ENCODE measurements around the gene HMCN1.
"Not testable (repeated sequence)": the region's sequence is repeated elsewhere in the genome, so short reads cannot be mapped to it uniquely, and the experiment has no call there.

The HMCN1 gene

DNA sequence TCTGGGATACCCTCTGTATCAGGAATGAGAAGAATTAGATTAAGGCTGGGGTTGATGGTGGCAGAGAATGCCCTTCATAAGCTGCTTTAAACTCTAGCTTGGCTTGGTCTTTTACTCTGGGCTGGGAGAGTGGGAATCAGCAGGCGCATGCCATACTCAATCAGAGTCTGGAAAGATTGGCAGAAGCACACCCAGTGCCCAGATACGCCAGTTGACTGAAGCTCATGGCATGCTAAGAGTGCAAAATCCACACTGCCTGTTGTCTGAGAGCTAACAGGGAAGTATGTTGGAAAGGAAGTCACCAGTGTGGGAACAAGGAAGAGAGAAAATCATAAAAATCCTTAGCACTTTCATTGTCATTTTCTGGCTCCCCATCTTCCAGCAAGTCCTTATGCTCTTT lies 53.0 kb downstream of the HMCN1 start:
- Histone ChIP-seq H3K9me3 (ENCODE audit: insufficient read depth, low read length) (peaks cover 18% of the 10 kb centered on the region; the same call in 1 of the 2 replicates), H3K27me3 (ENCODE audit: insufficient read depth, insufficient read length) (no peaks in the 10 kb centered on the region), H3K36me3 (ENCODE audit: insufficient read depth, insufficient read length, low read length) (no peaks in the 10 kb centered on the region), H3K9ac (ENCODE audit: insufficient read length, low read depth) (no peak overlapping the region), H3K4me1 (ENCODE audit: insufficient read depth, insufficient read length) (no peaks in the 10 kb centered on the region), H3K4me3 (ENCODE audit: insufficient read length, low read depth) (no peak overlapping the region)
- TF ChIP-seq ZNF274 (IDR thresholded peaks at IDR 0.05; ENCODE audit: low read depth, low read length) (no peak), YY1 (IDR thresholded peaks at IDR 0.05; ENCODE audit: insufficient read depth, insufficient read length) (no peak), SUZ12 (IDR thresholded peaks at IDR 0.05; ENCODE audit: extremely low read depth, insufficient read depth, insufficient read length) (no peak)
- DNase-seq (ENCODE audit: low read depth, low spot score), result no peak

DNA sequence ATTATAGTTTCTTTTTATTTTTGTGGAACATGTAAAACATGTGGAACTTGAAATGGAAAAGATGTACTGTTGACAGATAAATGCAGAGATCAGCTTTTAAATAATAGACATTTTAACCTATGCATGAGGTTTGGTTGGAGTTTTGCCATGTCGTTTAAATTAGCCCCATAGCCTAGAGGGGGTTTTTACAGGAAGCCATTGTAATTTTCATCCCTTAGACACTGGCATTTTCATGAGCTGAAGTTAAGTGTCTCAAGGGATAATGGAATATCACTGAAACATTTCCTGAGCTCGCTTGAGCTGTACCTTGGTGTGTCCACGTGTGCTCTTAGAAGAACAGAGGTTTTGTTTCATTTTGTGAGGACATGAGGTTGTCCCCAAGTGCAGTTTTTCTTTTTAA lies 54.2 kb downstream of the HMCN1 start:
- Histone ChIP-seq H3K36me3 (ENCODE audit: insufficient read depth, insufficient read length, low read length) (no peaks in the 10 kb centered on the region), H3K27me3 (ENCODE audit: insufficient read depth, insufficient read length) (no peaks in the 10 kb centered on the region), H3K9me3 (ENCODE audit: insufficient read depth, low read length) (peaks cover 14% of the 10 kb centered on the region; the same call in 1 of the 2 replicates), H3K4me1 (ENCODE audit: insufficient read depth, insufficient read length) (no peaks in the 10 kb centered on the region), H3K4me3 (ENCODE audit: insufficient read length, low read depth) (no peak overlapping the region), H3K9ac (ENCODE audit: insufficient read length, low read depth) (no peak overlapping the region)
- no peak for DNase-seq (ENCODE audit: low read depth, low spot score)
- no peak for TF ChIP-seq ZNF274 (IDR thresholded peaks at IDR 0.05; ENCODE audit: low read depth, low read length)
- TF ChIP-seq SUZ12 (IDR thresholded peaks at IDR 0.05; ENCODE audit: extremely low read depth, insufficient read depth, insufficient read length), result no peak
- TF ChIP-seq YY1 (IDR thresholded peaks at IDR 0.05; ENCODE audit: insufficient read depth, insufficient read length), result no peak

DNA sequence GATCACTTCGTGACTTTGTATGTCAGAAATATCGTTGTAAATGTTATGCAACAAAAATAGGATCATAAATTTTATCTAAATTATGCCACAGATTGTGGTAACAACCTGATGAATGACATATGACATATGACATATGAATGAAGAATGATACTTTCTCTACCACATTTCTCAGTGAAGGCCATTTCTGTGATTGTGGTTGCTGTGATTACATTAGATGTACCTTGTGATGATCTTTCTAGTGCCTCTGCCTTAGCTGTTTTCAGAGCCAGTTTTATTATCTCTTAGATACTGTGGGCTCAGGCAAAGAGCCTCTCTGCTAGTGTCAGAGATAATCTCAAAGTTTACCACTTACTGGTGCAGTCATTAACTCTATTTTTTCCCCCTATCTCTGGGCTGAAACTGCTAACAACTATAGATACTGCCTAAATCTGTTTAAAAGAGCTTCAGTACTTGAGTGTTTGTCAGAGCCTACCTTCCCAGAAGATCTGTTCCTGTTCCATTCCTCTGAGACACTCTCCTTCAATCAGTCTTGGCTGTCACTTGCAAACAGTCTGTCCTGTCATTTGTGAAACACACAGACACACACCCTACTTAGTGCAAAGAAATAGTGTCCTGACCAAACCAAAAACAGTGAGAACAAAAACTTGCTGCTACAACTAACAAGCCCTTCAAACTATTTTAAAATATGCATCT lies 55.5 kb downstream of the HMCN1 start:
- H3K9ac ChIP-seq (ENCODE audit: insufficient read length, low read depth), result no peak overlapping the region
- peaks cover 2% of the 10 kb centered on the region; the same call in 1 of the 2 replicates for H3K9me3 ChIP-seq (ENCODE audit: insufficient read depth, low read length)
- no peaks in the 10 kb centered on the region for H3K27me3 ChIP-seq (ENCODE audit: insufficient read depth, insufficient read length)
- H3K4me1 ChIP-seq (ENCODE audit: insufficient read depth, insufficient read length), result no peaks in the 10 kb centered on the region
- TF ChIP-seq ZNF274 (IDR thresholded peaks at IDR 0.05; ENCODE audit: low read depth, low read length) (no peak), SUZ12 (IDR thresholded peaks at IDR 0.05; ENCODE audit: extremely low read depth, insufficient read depth, insufficient read length) (no peak), YY1 (IDR thresholded peaks at IDR 0.05; ENCODE audit: insufficient read depth, insufficient read length) (no peak)
- no peak overlapping the region for H3K4me3 ChIP-seq (ENCODE audit: insufficient read length, low read depth)
- no peaks in the 10 kb centered on the region for H3K36me3 ChIP-seq (ENCODE audit: insufficient read depth, insufficient read length, low read length)
- DNase-seq (ENCODE audit: low read depth, low spot score), result no peak

DNA sequence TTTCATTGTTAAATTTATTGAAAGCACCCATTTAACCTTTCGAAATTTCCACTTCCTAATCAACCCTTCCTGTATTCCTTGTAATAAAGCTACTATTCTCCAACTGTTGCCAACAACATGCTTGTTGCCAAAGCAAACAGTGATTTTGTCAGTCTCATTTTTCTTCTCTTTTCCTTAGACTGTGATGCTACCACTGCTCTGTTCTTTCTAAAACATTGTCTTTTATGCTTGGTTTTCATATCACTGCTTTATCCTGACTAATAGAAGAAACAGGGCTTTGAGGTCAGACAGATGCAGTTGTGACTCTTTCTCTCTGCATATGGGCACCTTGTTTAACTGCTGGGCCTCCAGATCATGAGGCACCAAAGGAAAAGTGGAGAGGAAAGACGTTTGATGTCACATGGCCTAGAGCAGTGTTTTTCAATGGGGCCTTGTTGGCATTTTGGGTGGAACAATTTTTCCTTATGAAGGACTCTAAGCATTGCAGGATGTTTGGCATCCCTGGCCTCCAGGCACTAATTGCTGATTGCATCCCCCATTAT lies 56.1 kb downstream of the HMCN1 start:
- H3K4me1 ChIP-seq (ENCODE audit: insufficient read depth, insufficient read length), result no peaks in the 10 kb centered on the region
- H3K9me3 ChIP-seq (ENCODE audit: insufficient read depth, low read length), result no peaks in the 10 kb centered on the region
- no peak overlapping the region for H3K9ac ChIP-seq (ENCODE audit: insufficient read length, low read depth)
- H3K27me3 ChIP-seq (ENCODE audit: insufficient read depth, insufficient read length), result no peaks in the 10 kb centered on the region
- no peak for DNase-seq (ENCODE audit: low read depth, low spot score)
- H3K4me3 ChIP-seq (ENCODE audit: insufficient read length, low read depth), result no peak overlapping the region
- TF ChIP-seq ZNF274 (IDR thresholded peaks at IDR 0.05; ENCODE audit: low read depth, low read length) (no peak), YY1 (IDR thresholded peaks at IDR 0.05; ENCODE audit: insufficient read depth, insufficient read length) (no peak), SUZ12 (IDR thresholded peaks at IDR 0.05; ENCODE audit: extremely low read depth, insufficient read depth, insufficient read length) (no peak)
- H3K36me3 ChIP-seq (ENCODE audit: insufficient read depth, insufficient read length, low read length), result no peaks in the 10 kb centered on the region

DNA sequence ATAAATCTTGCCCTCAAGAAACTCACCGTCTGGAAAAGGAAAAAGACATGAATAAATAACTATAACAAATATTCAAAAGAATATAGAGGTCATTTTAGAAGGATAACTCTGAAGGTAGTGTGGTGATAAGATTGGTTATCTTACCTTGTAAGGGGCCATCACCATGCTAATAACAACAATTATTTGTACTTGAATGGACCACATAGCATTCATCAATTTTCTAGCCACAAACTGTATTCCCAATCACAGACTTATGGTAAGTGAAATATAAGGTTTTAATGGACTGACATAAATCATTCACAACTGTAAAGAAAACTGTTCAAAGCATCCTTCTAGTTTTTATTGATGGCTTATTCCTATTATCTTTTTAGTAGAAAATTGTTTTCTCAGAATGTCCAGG lies 57.8 kb downstream of the HMCN1 start:
- H3K27me3 ChIP-seq (ENCODE audit: insufficient read depth, insufficient read length), result no peaks in the 10 kb centered on the region
- DNase-seq (ENCODE audit: low read depth, low spot score), result no peak
- TF ChIP-seq SUZ12 (IDR thresholded peaks at IDR 0.05; ENCODE audit: extremely low read depth, insufficient read depth, insufficient read length) (no peak), ZNF274 (IDR thresholded peaks at IDR 0.05; ENCODE audit: low read depth, low read length) (no peak), YY1 (IDR thresholded peaks at IDR 0.05; ENCODE audit: insufficient read depth, insufficient read length) (no peak)
- no peak overlapping the region for H3K4me3 ChIP-seq (ENCODE audit: insufficient read length, low read depth)
- H3K9me3 ChIP-seq (ENCODE audit: insufficient read depth, low read length), result no peaks in the 10 kb centered on the region
- no peaks in the 10 kb centered on the region for H3K4me1 ChIP-seq (ENCODE audit: insufficient read depth, insufficient read length)
- H3K36me3 ChIP-seq (ENCODE audit: insufficient read depth, insufficient read length, low read length), result no peaks in the 10 kb centered on the region
- no peak overlapping the region for H3K9ac ChIP-seq (ENCODE audit: insufficient read length, low read depth)

DNA sequence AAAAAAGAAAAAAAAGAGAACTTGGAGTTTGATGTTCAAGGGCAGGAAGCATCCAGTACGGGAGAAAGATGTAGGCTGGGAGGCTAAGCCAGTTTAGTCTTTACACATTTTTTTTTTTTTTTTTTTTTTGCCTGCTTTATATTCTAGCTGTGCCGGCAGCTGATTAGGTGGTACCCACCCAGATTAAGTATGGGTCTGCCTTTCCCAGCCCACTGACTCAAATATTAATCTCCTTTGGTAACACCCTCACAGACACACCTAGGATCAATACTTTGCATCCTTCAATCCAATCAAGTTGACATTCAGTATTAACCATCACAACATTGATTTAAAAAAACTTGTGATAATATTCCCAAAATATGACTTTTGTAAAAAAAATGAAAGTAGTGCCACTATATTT lies 60.3 kb downstream of the HMCN1 start:
- H3K9ac ChIP-seq (ENCODE audit: insufficient read length, low read depth); DNase-seq (ENCODE audit: low read depth, low spot score); H3K4me1 ChIP-seq (ENCODE audit: insufficient read depth, insufficient read length); H3K4me3 ChIP-seq (ENCODE audit: insufficient read length, low read depth); H3K27me3 ChIP-seq (ENCODE audit: insufficient read depth, insufficient read length); H3K36me3 ChIP-seq (ENCODE audit: insufficient read depth, insufficient read length, low read length): not testable (repeated sequence)
- peaks cover 11% of the 10 kb centered on the region; the same call in 1 of the 2 replicates for H3K9me3 ChIP-seq (ENCODE audit: insufficient read depth, low read length)

DNA sequence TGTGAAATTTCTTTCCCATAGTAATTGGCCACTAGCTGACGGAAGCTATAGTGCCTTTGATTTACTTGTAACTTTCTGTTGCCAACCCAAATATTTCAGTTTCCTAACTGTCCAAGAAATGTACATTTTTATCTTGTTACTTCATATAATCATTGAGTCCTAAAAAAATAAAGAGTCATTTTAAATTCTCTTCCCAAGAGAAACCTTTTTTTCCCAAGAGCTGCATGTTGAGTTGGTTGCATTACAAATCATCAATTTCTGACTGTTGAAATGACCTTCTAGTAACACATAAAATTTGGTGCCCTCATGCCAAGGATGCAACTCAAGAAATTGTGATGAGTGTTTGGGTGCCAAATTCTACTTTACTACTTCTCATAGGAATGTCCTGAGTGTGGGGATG lies 61.0 kb downstream of the HMCN1 start:
- H3K9ac ChIP-seq (ENCODE audit: insufficient read length, low read depth), result no peak overlapping the region
- peaks cover 16% of the 10 kb centered on the region; the same call in 1 of the 2 replicates for H3K9me3 ChIP-seq (ENCODE audit: insufficient read depth, low read length)
- no peaks in the 10 kb centered on the region for H3K36me3 ChIP-seq (ENCODE audit: insufficient read depth, insufficient read length, low read length)
- no peaks in the 10 kb centered on the region for H3K27me3 ChIP-seq (ENCODE audit: insufficient read depth, insufficient read length)
- TF ChIP-seq ZNF274 (IDR thresholded peaks at IDR 0.05; ENCODE audit: low read depth, low read length) (no peak), YY1 (IDR thresholded peaks at IDR 0.05; ENCODE audit: insufficient read depth, insufficient read length) (no peak), SUZ12 (IDR thresholded peaks at IDR 0.05; ENCODE audit: extremely low read depth, insufficient read depth, insufficient read length) (no peak)
- H3K4me1 ChIP-seq (ENCODE audit: insufficient read depth, insufficient read length), result no peaks in the 10 kb centered on the region
- H3K4me3 ChIP-seq (ENCODE audit: insufficient read length, low read depth), result no peak overlapping the region
- no peak for DNase-seq (ENCODE audit: low read depth, low spot score)

All from NT2/D1 (cell line).